BLaER1 treated with 17β-estradiol and CSF1 and Interleukin-3, amounts not matched to agents 10 nM and 100 nM (cell line): ENCODE measurements around the gene KRTAP4-8.
"Not testable (repeated sequence)": the region's sequence is repeated elsewhere in the genome, so short reads cannot be mapped to it uniquely, and the experiment has no call there.

Experiments
- H3K27ac ChIP-seq, 11 experiments: shearing (Covaris generic); formaldehyde crosslinking; 2 replicates each; pipeline ENCODE4 v1.8.1; 2022
- H3K27me3 ChIP-seq, 11 experiments: shearing (Covaris generic); formaldehyde crosslinking; 2 replicates each; pipeline ENCODE4 v1.8.1; 2022
- H3K36me3 ChIP-seq, 11 experiments: shearing (Covaris generic); formaldehyde crosslinking; 2 replicates each; pipeline ENCODE4 v1.8.1; 2022
- H3K4me1 ChIP-seq, 10 experiments: shearing (Covaris generic); formaldehyde crosslinking; 2 replicates each; pipeline ENCODE4 v1.8.1; 2022
- H3K4me2 ChIP-seq, 11 experiments: shearing (Covaris generic); formaldehyde crosslinking; 2 replicates each; pipeline ENCODE4 v1.8.1; 2022
- H3K4me3 ChIP-seq, 10 experiments: shearing (Covaris generic); formaldehyde crosslinking; 2 replicates each; pipeline ENCODE4 v1.8.1; 2022
- H3K9ac ChIP-seq, 11 experiments: shearing (Covaris generic); formaldehyde crosslinking; 2 replicates each; pipeline ENCODE4 v1.8.1; 2022
- H3K9me3 ChIP-seq, 11 experiments: shearing (Covaris generic); formaldehyde crosslinking; replicated peaks in 1 of 11; 2 replicates each; pipeline ENCODE4 v1.8.1; 2022
- H4K20me1 ChIP-seq, 11 experiments: shearing (Covaris generic); formaldehyde crosslinking; 2 replicates each; pipeline ENCODE4 v1.8.1; 2022
- Cebpa-rat ChIP-seq, 11 experiments: shearing (Covaris generic); IDR thresholded peaks; 2 replicates each; pipeline ENCODE4 v1.8.1; 2022

Gene KRTAP4-8

GRCh38 chr17:41098481-41098880, 539 bp upstream of the KRTAP4-8 start:
- Histone ChIP-seq H4K20me1 (no peaks in the 10 kb centered on the region), H3K4me1 (peaks cover 9 to 11% (median 11%) of the 10 kb centered on the region in 10 experiments), H3K9ac (no peak overlapping the region), H3K27me3 (no peaks in the 10 kb centered on the region), H3K27ac (no peak overlapping the region), H3K4me3 (no peak overlapping the region), H3K9me3 (peaks cover 8 to 13% (median 10%) of the 10 kb centered on the region in 11 experiments), H3K4me2 (no peak overlapping the region), H3K36me3 (no peaks in the 10 kb centered on the region)
- no peak for TF ChIP-seq Cebpa-rat (IDR thresholded peaks at IDR 0.05)

GRCh38 chr17:41096055-41096454, 1.9 kb downstream of the KRTAP4-8 start:
- peaks cover 9 to 11% (median 11%) of the 10 kb centered on the region in 10 experiments for H3K4me1 ChIP-seq
- TF ChIP-seq Cebpa-rat (IDR thresholded peaks at IDR 0.05), result no peak

GRCh38 chr17:41088760-41089352, 9.1 kb downstream of the KRTAP4-8 start:
- H3K36me3 ChIP-seq, H3K4me2 ChIP-seq, H3K27ac ChIP-seq, H3K4me3 ChIP-seq, H4K20me1 ChIP-seq, H3K9ac ChIP-seq, H3K4me1 ChIP-seq, H3K27me3 ChIP-seq: not testable (repeated sequence)
- H3K9me3 ChIP-seq, result peaks cover 14 to 29% (median 24%) of the 10 kb centered on the region in 11 experiments

More at GRCh38 chr17:41096055-41096454, 1.9 kb downstream of the KRTAP4-8 start:
- no peak overlapping the region for H3K4me2 ChIP-seq
- H3K4me3 ChIP-seq, result no peak overlapping the region
- peaks cover 19 to 35% (median 29%) of the 10 kb centered on the region in 11 experiments for H3K9me3 ChIP-seq
- H3K36me3 ChIP-seq, result no peaks in the 10 kb centered on the region
- H3K27ac ChIP-seq, result no peak overlapping the region
- no peak overlapping the region for H3K9ac ChIP-seq
- no peaks in the 10 kb centered on the region for H4K20me1 ChIP-seq
- H3K27me3 ChIP-seq, result no peaks in the 10 kb centered on the region

- not testable (repeated sequence) for H3K9ac ChIP-seq, H3K9me3 ChIP-seq, H4K20me1 ChIP-seq, H3K4me3 ChIP-seq, H3K4me2 ChIP-seq, H3K36me3 ChIP-seq, H3K27me3 ChIP-seq, H3K27ac ChIP-seq, H3K4me1 ChIP-seq
Measured at GRCh38 chr17:41084100-41084856, 13.7 kb downstream of the KRTAP4-8 start, which contains the start of gene KRTAP4-7. Gene KRTAP4-7 (plus strand): TSS chr17:41084150. CDS start chr17:41084207, 57 bp downstream.

GRCh38 chr17:41083427-41083826, 14.5 kb downstream of the KRTAP4-8 start:
- H3K9ac ChIP-seq, result not testable (repeated sequence)

GRCh38 chr17:41082626-41083025, 15.3 kb downstream of the KRTAP4-8 start:
- no peaks in the 10 kb centered on the region for H3K27me3 ChIP-seq
- no peak overlapping the region for H3K4me3 ChIP-seq
- no peaks in the 10 kb centered on the region for H4K20me1 ChIP-seq
- H3K27ac ChIP-seq, result no peak overlapping the region
- no peaks in the 10 kb centered on the region for H3K4me1 ChIP-seq
- no peak overlapping the region for H3K9ac ChIP-seq
- H3K4me2 ChIP-seq, result no peak overlapping the region
- no peak for TF ChIP-seq Cebpa-rat (IDR thresholded peaks at IDR 0.05)
- no peaks in the 10 kb centered on the region for H3K36me3 ChIP-seq
- no peaks in the 10 kb centered on the region for H3K9me3 ChIP-seq

More at GRCh38 chr17:41083427-41083826, 14.5 kb downstream of the KRTAP4-8 start:
- not testable (repeated sequence) for H4K20me1 ChIP-seq, H3K27me3 ChIP-seq, H3K4me3 ChIP-seq, H3K4me2 ChIP-seq, H3K9me3 ChIP-seq, H3K27ac ChIP-seq, H3K36me3 ChIP-seq, H3K4me1 ChIP-seq

- H3K9ac ChIP-seq, result no peak overlapping the region
- H3K4me2 ChIP-seq, result no peak overlapping the region
- H3K9me3 ChIP-seq, result peaks cover 0 to 10% (median 0%) of the 10 kb centered on the region in 11 experiments; a peak in 2 of 22 replicates
Measured at GRCh38 chr17:41076788-41077187, 21.2 kb downstream of the KRTAP4-8 start.

GRCh38 chr17:41073676-41074075, 24.3 kb downstream of the KRTAP4-8 start:
- Histone ChIP-seq H3K4me2 (no peak overlapping the region), H3K9ac (no peak overlapping the region), H3K27ac (no peak overlapping the region), H3K36me3 (no peaks in the 10 kb centered on the region), H4K20me1 (no peaks in the 10 kb centered on the region), H3K4me1 (no peaks in the 10 kb centered on the region), H3K27me3 (no peaks in the 10 kb centered on the region), H3K4me3 (no peak overlapping the region), H3K9me3 (peaks cover 0 to 10% (median 0%) of the 10 kb centered on the region in 11 experiments; a peak in 2 of 22 replicates)
- no peak for TF ChIP-seq Cebpa-rat (IDR thresholded peaks at IDR 0.05)

More at GRCh38 chr17:41076788-41077187, 21.2 kb downstream of the KRTAP4-8 start:
- Histone ChIP-seq H4K20me1 (no peaks in the 10 kb centered on the region), H3K4me3 (no peak overlapping the region), H3K4me1 (no peaks in the 10 kb centered on the region), H3K27me3 (no peaks in the 10 kb centered on the region), H3K36me3 (no peaks in the 10 kb centered on the region), H3K27ac (no peak overlapping the region)
- no peak for TF ChIP-seq Cebpa-rat (IDR thresholded peaks at IDR 0.05)

GRCh38 chr17:41071606-41072360, 26.2 kb downstream of the KRTAP4-8 start:
- H3K36me3 ChIP-seq, result no peaks in the 10 kb centered on the region
- no peak overlapping the region for H3K9ac ChIP-seq
- H3K4me2 ChIP-seq, result no peak overlapping the region
- no peaks in the 10 kb centered on the region for H3K27me3 ChIP-seq
- no peak overlapping the region for H3K4me3 ChIP-seq
- peaks cover 0 to 4% (median 0%) of the 10 kb centered on the region in 11 experiments; a peak in 2 of 22 replicates for H3K9me3 ChIP-seq
- H3K27ac ChIP-seq, result no peak overlapping the region
- H4K20me1 ChIP-seq, result no peaks in the 10 kb centered on the region
- no peak for TF ChIP-seq Cebpa-rat (IDR thresholded peaks at IDR 0.05)
- H3K4me1 ChIP-seq, result no peaks in the 10 kb centered on the region
